GDM1 (cell line): ENCODE measurements around the gene KYAT1.
A peak's percentile ranks its signal among the peaks of the same experiment; 100 is the strongest.

Experiments used
- DNase-seq: peaks from one replicate; lab custom pipeline; 2025; lab: John Stamatoyannopoulos, UW

The KYAT1 gene

GRCh38 chr9:128881884-128882676 is at the start of gene KYAT1, which contains the start of gene LRRC8A:
KYAT1 (minus strand) TSS chr9:128881950; CDS start chr9:128845405, 36,545 bp downstream.
LRRC8A (plus strand) TSS chr9:128882133; CDS start chr9:128907165, 25,032 bp downstream.
- DNase-seq, result peak; percentile 94

- no peak for DNase-seq
Observed at GRCh38 chr9:128929560-128929959, 47.8 kb upstream of the KYAT1 start.

- no peak for DNase-seq
Observed at GRCh38 chr9:128928624-128929023, 46.9 kb upstream of the KYAT1 start.

GRCh38 chr9:128927731-128928411 is 46.1 kb upstream of the KYAT1 start:
- no peak for DNase-seq

- no peak for DNase-seq
Observed at GRCh38 chr9:128923493-128923883, 41.7 kb upstream of the KYAT1 start.

GRCh38 chr9:128921881-128922763 is 40.4 kb upstream of the KYAT1 start:
- DNase-seq, result no peak

GRCh38 chr9:128920381-128921058 is 38.8 kb upstream of the KYAT1 start, which contains the start of gene PHYHD1:
PHYHD1 (plus strand) TSS chr9:128920982; CDS start chr9:128922324, 1,342 bp downstream.
- DNase-seq, result no peak

- no peak for DNase-seq
Observed at GRCh38 chr9:128919402-128920089, 37.8 kb upstream of the KYAT1 start.

GRCh38 chr9:128918921-128919320 is 37.2 kb upstream of the KYAT1 start:
- no peak for DNase-seq

GRCh38 chr9:128917151-128917849 is 35.5 kb upstream of the KYAT1 start:
- DNase-seq, result no peak

- no peak for DNase-seq
Observed at GRCh38 chr9:128916745-128917144, 35.0 kb upstream of the KYAT1 start.

GRCh38 chr9:128916204-128916603 is 34.5 kb upstream of the KYAT1 start:
- no peak for DNase-seq

GRCh38 chr9:128913995-128914772 is 32.4 kb upstream of the KYAT1 start:
- DNase-seq, result no peak

GRCh38 chr9:128913048-128913900 is 31.5 kb upstream of the KYAT1 start:
- DNase-seq, result no peak

- no peak for DNase-seq
Observed at GRCh38 chr9:128912270-128912853, 30.6 kb upstream of the KYAT1 start.

- peak; percentile 23 for DNase-seq
Observed at GRCh38 chr9:128911529-128912035, 29.8 kb upstream of the KYAT1 start.

GRCh38 chr9:128910906-128911305 is 29.2 kb upstream of the KYAT1 start:
- no peak for DNase-seq

- no peak for DNase-seq
Observed at GRCh38 chr9:128909859-128910258, 28.1 kb upstream of the KYAT1 start.
